Measurements from ENCODE around the gene ADAMTSL4.
"Not testable (repeated sequence)": the region's sequence is repeated elsewhere in the genome, so short reads cannot be mapped to it uniquely, and the experiment has no call there.

Gene ADAMTSL4

DNA sequence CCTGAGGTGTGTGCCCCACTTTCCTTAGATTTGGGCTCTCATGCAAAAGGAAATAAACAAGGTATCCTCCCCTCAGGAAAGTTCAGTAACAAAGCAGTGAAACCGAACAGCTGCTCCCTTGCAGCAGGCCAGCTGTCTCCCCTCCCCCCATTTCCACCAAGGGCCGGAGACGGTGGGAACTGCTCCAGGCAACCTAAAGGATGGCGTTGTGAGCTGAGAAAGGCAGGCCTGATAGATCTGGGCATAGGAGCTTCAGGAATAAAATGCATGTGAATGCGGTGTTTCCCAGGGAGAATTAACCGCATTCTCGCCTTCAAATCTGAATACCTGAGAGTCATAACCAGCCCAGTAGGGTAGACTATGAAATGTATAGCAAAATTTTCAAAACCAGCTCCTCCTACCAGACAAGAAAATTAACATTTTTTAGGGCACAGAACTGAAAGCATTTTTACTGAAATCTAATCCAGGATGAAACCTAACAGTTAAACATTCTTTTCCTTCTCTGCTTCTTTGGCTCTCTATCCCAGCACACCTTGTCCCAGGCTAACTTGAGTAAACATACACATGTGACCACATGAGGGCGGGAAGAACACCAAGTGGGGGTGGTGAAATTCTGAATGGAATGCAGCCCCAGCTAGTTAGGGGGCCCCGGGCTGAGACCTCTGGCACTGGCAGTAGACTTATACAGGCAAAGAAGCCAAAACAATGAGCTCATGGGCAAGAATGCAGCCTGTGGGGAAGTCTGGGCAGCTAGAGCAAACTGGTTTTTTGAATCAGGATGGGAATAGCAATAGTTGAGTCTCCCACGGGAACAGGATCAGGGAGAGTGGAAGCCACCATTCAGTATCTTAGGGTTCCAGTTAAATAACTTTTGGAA, 18.7 kb downstream of the ADAMTSL4 start:
- DNase-seq (ENCODE audit: low spot score), result no peak

DNA sequence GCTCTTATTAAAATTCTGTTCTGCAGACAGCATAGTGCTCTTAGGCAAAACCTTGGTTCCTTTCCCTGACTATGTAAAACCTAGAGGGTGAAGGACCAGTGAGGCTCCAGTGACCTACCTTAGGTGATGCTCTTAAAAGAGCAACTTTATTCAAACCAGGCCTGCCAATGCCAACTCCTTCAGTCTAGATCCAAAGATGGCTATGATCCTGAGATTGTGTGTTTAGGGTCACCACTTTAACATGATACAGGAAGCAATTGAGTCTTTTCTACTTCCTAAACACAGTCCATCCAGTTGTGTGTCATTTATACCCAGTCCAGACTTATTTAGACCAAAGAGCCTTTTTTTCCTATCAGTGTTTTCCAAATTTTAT, 19.4 kb downstream of the ADAMTSL4 start:
- DNase-seq (ENCODE audit: low spot score), result no peak

DNA sequence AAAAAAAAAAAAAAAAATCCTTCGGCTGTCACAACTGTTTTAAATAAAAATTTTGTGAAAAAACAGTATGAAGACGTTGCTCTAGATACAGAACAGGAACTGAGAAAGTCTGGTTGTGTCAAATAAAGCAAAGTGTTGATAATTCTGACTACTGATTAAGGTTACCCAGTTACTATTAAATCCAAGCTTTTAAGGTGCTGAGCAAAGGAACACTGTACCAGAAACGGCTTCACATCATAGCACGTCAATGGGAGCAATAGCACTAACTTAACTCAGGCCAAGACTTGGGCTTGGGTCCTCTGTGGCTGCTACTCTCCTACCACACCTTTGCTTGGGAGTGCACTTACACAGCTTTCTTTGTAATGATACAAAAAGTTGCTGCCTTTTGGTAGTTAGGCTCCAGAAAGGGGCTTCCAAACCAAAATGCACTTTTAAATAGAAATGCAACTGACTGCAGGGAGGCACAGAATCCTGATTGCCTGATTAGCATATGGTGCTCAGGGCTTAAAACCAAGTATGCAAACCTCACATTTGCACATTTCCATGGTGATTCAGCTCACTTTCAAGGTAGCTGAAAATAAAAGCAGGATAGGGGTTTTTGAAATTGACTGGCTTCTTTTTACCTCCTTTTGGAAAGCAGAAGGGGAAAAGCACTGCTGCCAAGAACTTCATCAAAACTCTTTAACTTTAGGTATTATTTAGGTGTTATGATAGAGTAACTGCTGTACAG, 23.9 kb downstream of the ADAMTSL4 start:
- DNase-seq (ENCODE audit: low spot score), result no peak

DNA sequence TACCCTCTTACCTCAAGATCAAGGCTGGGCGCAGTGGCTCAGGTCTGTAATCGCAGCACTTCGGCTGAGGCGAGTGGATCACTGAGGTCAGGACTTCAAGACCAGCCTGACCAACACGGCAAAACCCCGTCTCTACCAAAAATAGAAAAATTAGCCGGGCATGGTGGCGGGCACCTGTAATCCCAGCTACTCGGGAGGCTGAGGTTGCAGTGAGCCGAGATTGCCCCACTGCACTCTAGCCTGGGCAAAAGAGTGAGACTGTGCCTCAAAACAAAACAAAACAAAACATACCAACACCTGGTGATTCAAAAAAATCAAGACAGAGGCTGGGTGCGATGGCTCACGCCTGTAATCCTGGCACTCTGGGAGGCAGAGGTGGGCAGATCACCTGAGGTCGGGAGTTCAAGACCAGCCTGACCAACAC, 24.5 kb downstream of the ADAMTSL4 start:
- not testable (repeated sequence) for DNase-seq (ENCODE audit: low spot score)

DNA sequence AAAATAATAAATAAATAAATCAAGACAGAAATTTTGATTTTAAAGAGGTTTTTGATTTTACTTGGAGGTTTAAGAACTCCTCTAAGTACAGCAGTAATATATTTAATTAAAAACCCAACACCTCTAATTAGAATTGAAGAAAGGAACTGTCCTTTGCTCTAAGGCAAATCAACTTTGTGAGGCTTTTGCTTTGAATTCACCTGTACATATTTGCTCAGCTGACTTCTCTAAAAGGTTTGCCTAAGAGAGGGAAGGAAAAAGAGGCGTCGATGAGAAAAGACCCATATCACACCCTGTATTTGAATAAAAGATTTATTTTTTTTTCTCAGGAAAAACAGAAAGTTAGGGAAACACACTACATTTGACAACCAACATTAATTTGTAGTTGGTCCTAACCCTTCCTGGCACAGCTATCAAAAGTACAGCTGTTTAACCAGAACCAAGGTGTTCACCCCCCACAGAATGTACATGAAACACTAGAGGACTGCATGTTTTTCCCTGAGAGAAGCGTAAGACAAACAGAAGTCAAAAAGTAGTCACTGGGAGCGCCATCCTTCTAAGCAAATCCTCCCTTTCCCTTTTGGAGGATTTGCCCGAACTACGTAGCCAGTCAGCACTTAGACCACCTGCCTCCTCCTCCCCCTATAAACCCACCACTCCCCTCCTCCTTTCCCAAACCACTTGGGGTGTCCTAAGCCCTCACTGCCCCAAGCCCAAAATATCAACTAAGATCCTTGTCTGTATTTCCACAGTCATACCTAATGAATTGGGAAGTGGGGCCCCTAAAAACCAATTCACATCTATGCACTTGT, 25.3 kb downstream of the ADAMTSL4 start:
- DNase-seq (ENCODE audit: low spot score), result no peak

DNA sequence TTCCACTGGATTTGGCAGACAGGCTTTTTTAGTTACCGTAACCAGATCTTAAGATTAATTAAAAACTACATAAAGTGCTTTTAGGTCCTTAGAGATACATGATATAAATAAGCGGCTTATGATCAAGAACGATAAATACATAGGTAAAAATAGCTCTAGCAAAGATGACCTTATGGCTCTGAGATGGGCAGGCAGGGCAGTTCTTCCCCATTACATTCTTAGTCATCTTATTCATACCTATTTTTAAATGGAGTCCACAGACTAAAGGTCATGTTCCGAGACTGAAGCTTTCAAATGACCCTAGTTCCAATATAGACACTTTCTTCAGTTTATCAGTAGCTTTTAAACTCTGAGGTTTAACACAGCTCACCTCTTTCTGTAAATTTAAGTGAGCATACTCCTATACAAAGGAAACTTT, 25.9 kb downstream of the ADAMTSL4 start:
- no peak for DNase-seq (ENCODE audit: low spot score)

DNA sequence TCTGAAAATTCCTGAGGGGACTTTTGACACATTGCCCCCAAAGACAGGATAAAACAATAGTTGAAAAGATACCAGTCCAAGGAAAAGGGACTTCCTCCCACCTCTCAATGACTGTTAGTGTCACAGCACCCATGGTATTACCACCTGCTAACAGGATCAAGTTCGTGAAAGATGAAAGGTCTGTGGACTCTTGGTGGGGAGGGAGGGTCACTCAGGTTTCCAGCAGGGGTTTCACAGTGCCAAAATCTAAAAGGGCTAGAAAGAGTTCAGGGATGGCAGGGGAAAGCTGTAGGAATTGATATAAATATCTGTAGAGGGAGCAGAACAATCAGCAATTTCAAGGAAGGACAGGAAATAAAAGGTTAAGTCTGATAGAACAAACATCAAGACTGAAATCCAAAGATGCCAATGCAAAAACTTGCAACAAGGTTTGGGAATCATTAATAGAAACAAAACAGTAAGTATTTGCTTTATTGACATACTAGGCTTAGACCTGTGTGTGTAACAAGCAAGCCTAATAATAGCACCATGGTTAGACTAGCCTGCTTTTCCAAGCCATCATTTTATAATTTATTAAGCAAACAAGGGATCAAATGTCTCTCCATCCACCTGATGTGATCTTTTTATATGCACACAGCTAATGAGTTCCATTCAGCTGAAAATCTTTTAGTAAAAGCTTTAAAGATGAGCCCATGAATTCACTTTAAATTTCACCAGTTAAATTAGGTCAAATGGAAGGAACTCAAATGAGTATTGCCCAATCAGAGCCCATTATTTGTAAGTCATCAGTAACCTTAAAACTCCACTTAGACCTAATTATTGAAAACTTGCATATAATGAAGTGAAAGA, 26.5 kb downstream of the ADAMTSL4 start:
- DNase-seq (ENCODE audit: low spot score), result no peak

DNA sequence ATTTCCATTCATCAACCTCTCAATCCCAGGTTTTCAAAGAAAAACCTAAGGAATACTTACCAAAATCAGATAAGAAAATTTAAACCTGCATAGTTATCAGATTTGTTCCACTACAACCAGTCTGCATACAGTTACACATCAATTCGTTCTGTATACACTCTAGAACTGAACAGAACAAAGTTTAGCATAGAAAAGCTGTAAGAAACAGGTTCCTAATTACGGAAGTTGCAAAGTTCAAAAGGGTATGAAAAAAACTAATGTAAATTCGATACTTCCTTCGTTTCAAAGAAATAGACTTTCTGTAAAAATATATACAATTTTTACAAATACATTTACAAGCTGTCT, 27.1 kb downstream of the ADAMTSL4 start:
- DNase-seq (ENCODE audit: low spot score), result no peak

DNA sequence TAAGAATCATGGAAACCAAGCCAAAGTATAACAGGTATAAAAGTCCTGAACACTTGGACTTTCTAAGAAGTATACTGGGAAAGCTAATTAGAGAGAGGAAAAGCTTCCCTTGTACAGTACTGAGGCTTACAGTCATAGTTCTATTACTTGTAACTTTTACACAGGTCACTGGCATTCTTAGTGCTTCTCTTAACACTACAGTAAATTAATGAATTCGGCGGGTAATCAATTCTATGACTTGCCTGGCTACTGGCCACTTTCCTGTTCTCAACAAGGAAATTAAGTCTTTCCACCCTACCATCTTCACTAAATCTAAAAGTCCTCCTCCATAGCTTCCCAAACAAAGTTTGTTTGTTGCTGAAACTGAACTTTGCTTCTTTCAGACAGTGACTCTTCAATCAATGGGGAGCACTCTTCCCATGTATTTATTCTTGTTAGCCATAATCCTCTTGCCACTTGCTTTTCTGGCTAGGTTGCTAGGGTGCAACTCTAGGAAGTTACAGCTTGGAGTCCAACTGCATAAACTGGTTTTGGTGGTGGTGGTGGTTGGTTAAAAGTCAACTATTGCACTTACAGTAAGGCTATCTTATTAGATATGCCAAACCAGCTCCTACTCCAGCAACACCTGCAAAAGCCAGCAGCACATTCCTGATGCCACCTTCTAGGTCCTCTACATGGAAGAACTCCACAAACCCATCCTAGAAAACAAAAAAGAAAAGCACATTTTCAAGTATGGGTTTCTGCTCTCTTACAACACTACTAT, 27.8 kb downstream of the ADAMTSL4 start:
- DNase-seq (ENCODE audit: low spot score), result no peak

DNA sequence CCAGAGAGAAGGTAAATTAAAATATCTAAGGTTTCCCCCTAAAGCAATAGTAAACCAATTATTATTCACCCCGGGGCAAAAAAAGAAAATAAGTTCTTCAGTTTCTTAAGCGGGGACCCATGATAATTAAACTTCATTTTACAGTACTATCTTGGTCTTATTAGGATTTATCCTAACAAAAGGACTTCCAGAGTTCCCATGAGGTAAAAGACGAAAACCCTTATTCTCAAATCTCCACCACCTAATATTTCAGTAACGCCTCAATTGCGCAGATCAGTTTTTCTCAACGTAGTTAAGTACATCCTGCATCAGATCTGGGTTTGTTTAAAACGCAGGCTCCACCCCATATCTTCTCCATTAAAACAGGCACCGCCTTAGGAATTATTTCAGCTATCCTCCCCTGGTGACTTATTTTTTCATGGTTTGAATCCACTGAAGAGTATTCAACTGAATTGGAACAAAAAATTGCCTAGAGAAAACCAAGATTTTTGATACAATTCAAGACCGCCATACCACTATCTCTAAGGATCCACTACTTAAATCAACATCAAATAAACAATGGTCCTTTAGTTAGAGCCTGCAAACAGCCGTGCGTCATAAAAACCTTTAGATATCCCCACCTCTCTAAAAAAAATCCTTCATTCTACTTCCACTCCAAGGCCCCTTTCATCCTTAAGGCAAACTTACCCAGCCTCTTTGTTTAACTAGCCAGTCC, 28.5 kb downstream of the ADAMTSL4 start:
- peak; percentile 51 for DNase-seq (ENCODE audit: low spot score)

DNA sequence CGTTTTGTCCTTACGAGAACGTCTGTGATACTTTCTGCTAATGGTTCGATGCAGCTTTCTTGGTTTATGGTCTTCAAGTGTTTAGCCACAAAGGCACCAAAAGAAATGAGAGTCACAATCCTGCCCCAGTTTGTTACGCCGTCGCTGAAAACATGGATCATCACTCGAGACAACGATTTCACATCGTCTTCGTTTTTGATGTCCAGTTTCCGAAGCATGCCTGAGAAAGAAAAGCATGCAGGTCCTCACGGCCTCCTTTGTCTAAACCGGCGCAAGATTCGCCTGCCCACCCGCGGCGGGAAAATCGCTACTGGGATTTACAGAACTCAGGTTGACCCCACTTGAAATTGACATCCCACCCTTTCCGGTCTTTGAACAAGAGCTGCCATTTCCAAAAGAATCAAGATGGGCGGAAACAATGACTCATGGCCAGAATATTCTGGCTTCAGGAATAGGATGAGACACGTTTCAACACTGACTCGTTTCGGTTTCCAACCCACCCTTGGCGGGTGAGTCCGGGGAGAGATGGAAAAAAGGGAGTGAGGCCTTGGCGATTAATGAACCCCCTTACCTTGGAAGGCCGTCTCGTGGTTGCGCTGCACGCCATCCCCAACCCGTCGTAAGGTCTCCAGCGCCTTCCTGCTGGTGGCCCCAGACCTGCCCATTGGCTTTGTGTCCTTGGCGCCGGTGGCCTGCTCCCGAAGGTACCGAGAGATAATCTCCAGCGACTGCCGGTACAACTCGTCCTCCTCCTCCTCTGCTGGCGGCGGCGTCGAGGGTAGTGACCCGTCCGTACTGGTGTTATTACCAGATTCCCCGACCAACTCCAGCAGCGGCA, 29.3 kb downstream of the ADAMTSL4 start:
- peak; percentile 57 for DNase-seq (ENCODE audit: low spot score)

DNA sequence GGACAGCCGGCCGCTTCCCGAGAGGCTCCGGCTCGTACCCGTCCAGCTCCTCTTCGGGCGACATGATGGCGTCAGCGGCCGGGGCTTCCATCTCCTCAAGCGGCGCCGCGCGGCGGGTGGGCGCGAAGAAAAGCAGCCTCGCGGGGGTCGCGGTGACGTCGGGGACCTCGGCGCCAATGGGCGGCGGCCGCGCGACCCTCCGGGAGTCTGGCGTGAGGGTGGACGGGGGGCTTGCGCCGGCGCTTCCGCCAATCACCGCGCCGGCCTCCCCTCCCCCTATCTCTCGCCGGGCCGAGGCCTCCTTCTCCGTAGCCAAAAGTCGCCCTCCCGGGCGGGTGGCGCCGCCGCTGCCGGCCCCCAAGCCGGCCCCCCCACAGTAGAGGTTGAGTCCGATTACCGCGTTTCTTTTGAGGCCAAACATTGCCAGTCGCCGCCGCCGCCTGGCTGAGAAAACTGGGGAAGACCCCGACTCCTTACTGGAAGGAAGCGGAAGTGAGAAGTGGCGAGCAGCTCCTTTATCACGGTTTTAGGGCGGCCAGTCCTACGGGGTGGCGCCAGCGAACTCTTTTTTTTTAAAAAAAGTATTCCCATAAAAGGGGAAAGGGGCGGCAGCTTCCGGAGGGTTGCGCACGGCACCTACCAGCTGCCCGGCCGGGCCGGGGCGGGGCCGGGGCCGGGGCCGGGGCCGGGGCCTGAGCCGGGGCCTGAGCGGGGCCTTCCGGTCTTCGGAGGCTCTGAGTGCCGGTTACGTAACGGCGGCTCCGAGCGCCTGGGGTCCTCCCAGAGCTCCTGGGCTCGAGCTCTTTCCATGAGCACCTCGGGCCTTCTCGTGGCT, 30.1 kb downstream of the ADAMTSL4 start, which contains the start of gene MCL1:
TSS of gene MCL1 (minus strand) at position 501 of the 835 bp plus-strand sequence. CDS start at position 421, 80 bp downstream.
- DNase-seq (ENCODE audit: low spot score), result peak; percentile 91

DNA sequence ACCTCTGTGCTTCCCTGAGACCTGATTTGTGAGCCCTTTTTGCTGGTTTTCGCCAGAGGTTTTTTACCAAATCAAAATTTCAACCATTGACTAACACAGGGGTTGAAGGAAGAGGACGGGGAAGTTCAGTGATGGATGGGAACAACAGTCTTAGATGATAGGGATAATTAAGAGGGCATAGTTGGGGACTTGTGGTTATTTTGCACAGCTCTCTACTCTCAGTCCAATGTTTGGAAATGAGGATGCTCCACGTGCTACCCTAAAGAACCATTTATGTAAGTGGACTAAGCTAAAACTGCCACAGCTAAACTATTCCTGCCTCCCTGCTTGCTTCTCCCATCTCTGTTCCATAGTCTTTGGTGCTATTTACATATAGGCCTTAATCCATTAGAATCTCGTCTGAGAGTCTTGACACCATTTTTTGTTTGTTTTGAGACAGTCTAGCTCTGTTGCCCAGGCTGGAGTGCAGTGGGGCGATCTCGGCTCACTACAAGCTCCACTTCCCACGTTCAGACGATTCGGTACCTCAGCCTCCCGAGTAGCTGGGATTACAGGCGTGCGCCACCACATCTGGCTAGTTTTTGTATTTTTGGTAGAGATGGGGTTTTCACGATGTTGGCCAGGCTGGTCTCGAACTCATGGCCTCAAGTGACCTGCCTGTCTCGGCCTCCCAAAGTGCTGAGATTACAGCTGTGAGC, 30.9 kb downstream of the ADAMTSL4 start:
- DNase-seq (ENCODE audit: low spot score), result no peak

DNA sequence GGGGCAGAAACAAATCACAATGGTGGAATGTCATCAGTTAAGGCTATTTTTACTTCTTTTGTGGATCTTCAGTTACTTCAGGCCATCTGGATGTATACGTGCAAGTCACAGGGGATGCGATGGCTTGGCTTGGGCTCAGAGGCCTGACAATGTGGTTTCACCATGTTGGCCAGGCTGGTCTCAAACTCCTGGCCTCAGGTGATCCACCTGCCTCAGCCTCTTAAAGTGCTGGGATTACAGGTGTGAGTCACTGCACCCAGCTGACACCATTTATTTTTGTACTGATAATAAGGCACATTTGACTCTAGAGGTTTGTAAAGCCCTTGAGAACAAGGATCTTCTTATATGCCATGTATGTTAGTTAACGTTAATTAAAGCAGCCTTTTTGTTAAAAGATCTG, 31.8 kb downstream of the ADAMTSL4 start:
- DNase-seq (ENCODE audit: low spot score), result not testable (repeated sequence)

DNA sequence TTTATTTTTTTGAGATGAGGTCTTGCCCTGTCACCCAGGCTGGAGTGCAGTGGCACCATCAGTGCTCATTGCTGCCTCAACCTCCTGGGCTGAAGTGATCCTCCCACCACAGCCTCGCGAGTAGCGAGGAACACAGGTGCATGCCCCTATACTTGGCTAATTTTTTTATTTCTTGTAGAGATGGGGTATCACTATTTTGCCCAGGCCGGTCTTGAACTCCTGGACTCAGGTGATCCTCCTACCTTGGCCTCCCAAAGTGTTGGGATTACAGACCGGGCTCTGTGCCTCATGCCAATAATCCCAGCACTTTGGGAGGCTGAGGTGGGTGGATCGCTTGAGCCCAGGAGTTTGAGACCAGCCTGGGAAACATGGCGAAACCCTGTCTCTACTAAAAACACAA, 32.2 kb downstream of the ADAMTSL4 start:
- not testable (repeated sequence) for DNase-seq (ENCODE audit: low spot score)

DNA sequence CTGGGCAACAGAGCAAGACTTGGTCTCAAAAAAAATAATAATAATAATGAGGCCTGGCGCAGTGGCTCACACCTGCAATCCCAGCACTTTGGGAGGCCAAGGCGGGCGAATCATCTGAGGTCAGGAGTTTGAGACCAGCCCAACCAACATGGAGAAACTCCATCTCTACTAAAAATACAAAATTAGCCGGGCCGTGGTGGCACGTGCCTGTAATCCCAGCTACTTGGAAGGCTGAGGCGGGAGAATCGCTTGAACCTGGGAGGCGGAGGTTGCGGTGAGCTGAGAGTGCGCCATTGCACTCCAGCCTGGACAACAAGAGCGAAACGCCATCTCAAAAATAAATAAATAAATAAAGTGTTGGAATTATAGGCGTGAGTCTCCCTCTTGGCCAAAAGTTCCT, 32.8 kb downstream of the ADAMTSL4 start:
- not testable (repeated sequence) for DNase-seq (ENCODE audit: low spot score)

DNA sequence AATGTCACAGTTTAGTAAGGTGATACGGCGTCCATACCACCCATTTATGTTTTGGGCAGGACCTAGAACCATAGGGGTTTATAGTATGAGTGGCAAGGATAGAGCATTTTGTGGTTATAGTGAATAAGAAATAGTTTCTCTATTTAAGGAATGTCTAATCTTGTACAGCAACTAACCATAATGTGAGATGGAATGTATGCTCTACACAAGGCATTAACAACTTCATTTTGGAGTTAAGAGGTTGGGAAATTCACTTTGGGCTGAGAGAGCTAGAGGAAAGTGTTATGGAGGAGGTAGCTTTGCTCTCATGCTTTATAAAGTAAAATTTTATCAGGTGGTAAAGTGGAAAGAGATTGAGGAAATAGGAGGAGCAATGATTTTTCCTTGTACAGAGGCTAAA, 33.2 kb downstream of the ADAMTSL4 start:
- DNase-seq (ENCODE audit: low spot score), result no peak

Data from CD4-positive, alpha-beta T cell treated with Interleukin-15 for 4 hours (primary cell).